AG04449 (cell line): Measurements from ENCODE around the gene PDSS2.

Experiments used
- CTCF ChIA-PET: fragments of 350-600 bp; formaldehyde crosslinking; extraction: SDS; loops from one replicate; lab custom pipeline; 2021; ENCODE audit warnings: antibody characterized with exemption; lab: Yijun Ruan, JAX
- POLR2A ChIA-PET: fragments of 400-600, 350-600 bp; formaldehyde crosslinking; extraction: SDS; loops from one replicate; lab custom pipeline; 2020; ENCODE audit warnings: antibody characterized with exemption, inconsistent platforms; lab: Yijun Ruan, JAX
- DNase-seq: peaks from one replicate; pipeline ENCODE4 v3.0.0-alpha.2; 2010; ENCODE audit warnings: low read depth, low spot score
- H3K4me3 ChIP-seq: 2 replicates; pipeline ENCODE4 v1.5.1; 2011; ENCODE audit warnings: low read depth, mild to moderate bottlenecking, control low read depth, low read length
- TF ChIP-seq, protein P1 (sequence below): IDR thresholded peaks from one replicate; pipeline ENCODE4 v1.5.1; 2011; ENCODE audit warnings: mild to moderate bottlenecking, moderate library complexity, low read length, control low read depth, inconsistent platforms; ENCODE audit not compliant: insufficient read depth; ENCODE audit errors: missing control alignments

The PDSS2 gene, protein sequence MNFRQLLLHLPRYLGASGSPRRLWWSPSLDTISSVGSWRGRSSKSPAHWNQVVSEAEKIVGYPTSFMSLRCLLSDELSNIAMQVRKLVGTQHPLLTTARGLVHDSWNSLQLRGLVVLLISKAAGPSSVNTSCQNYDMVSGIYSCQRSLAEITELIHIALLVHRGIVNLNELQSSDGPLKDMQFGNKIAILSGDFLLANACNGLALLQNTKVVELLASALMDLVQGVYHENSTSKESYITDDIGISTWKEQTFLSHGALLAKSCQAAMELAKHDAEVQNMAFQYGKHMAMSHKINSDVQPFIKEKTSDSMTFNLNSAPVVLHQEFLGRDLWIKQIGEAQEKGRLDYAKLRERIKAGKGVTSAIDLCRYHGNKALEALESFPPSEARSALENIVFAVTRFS

DNA sequence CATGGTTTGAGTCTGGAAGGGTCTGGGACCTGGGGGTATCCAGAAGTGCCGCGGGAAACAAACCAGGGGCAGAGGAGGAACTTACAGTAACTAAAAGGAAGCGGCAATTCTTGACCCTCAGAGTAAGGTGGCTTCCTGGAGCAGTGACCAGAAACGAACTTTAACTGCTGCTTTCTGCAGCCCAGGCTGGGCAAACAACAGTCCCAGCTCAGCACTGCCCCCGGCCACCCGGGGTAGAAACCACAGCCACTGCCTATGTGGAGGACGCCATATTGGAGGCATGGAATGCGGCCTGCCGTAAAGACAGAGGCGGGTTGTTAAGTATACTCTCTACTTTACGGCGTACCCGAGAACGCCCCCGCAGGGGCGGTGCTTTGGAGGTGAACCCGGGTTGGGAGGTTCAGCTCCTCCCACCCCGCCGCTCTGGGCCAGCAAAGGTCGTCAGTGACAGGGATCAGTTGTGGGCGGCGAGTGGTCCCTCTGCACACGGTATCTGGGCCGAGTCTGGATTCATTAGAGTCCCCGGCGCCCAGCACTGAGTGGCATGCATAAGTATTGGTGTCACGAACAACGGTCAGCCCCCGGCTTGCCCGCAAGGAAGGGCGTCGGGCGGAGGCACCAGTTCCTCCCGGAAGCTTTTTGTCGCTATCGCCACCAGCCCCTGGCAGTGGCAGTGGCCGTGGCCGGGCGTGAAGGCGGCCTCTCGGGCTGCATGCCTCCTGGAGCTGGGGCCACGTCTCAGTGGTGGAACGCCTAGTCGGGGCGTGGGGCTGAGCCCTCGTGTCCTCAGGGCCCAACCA is at the start of gene PDSS2:
Gene PDSS2, minus strand, starts transcription at position 282 of the 800 bp plus-strand sequence. Its CDS starts 279 bp downstream, at position 3.
- ChIA-PET CTCF (interaction anchor here (0.6 to 2.1 kb wide), 16 partner anchors 9 to 431 kb away, joined by 3 to 25 read pairs (median 4); no protein-coding TSS in a partner anchor), POLR2A (interaction anchor here (0.5 to 1.9 kb wide), 5 partner anchors 9 to 47 kb away, joined by 3 to 9 read pairs (median 4); partner anchors contain the start of gene SOBP)
- TF ChIP-seq, protein P1, sequence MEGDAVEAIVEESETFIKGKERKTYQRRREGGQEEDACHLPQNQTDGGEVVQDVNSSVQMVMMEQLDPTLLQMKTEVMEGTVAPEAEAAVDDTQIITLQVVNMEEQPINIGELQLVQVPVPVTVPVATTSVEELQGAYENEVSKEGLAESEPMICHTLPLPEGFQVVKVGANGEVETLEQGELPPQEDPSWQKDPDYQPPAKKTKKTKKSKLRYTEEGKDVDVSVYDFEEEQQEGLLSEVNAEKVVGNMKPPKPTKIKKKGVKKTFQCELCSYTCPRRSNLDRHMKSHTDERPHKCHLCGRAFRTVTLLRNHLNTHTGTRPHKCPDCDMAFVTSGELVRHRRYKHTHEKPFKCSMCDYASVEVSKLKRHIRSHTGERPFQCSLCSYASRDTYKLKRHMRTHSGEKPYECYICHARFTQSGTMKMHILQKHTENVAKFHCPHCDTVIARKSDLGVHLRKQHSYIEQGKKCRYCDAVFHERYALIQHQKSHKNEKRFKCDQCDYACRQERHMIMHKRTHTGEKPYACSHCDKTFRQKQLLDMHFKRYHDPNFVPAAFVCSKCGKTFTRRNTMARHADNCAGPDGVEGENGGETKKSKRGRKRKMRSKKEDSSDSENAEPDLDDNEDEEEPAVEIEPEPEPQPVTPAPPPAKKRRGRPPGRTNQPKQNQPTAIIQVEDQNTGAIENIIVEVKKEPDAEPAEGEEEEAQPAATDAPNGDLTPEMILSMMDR: peak; percentile 69

DNA sequence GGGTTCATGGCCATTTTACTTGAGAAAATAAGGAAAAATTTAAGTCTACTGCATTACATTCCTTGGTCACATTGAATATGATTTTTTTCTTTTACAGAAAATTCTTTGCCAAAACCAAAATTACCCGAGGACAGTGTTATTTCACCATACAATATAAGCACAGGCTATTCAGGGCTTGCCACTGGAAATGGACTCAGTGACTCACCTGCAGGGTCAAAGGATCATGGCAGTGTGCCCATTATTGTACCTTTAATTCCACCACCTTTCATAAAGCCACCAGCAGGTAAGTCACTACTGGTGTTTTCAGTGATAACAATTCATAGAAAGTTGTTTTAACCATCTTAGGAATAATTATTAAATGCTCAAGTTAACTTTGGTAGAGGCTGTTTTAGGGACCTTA is 46.8 kb upstream of the PDSS2 start:
- ChIA-PET CTCF (interaction anchor here (2.1 kb wide), 1 partner anchor 13 kb away, joined by 4 read pairs; no protein-coding TSS in a partner anchor), POLR2A (interaction anchor here (0.7 kb wide), 1 partner anchor 47 kb away, joined by 4 read pairs; the partner anchor contains the start of gene PDSS2)
- DNase-seq: no peak
- no peak overlapping the region for H3K4me3 ChIP-seq
- TF ChIP-seq, protein P1: no peak

More for the DNA sequence above, at the start of gene PDSS2:
- peak within 1 kb of the TSS; percentile 96 for H3K4me3 ChIP-seq
- peak; percentile 75 for DNase-seq

DNA sequence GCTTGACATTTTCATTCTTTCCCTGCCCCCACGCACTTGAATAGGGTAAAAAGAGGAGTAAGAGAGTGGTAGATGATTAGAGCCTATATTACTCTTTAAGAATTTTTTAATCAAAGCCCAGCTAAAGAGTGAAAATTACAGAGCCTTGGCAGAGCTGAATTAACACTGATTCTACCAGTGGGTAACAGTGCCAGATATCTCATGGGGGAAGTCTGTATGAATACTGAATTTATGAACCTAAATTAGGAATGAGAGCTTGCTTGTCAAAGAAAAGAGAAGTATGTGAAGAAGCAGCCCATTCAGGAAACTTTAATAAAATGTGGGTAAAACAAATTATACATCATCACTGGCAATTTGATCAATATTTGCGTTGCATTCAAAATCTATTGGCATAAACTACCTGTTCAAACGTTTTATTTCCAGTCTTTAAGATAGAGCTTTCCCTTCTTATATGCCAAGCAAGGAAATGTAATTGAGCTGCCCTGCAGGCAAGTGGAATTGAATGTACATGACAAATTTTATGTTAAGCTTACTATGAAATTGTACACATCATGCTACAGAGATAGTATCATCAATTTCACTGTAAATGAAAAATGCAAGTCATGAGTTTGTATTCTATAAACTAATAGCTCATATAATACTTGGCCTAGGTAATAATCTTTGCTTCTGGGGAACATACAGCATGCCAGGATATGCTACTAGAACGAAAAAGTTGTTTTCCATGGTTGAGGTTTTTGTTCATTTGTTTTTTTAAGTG is 45.1 kb upstream of the PDSS2 start:
- TF ChIP-seq, protein P1: no peak
- H3K4me3 ChIP-seq: no peak overlapping the region
- ChIA-PET POLR2A (no interaction called here), CTCF (interaction anchor here (0.7 to 2.1 kb wide), 3 partner anchors 12 to 186 kb away, joined by 3 to 4 read pairs (median 3); no protein-coding TSS in a partner anchor)
- no peak for DNase-seq

DNA sequence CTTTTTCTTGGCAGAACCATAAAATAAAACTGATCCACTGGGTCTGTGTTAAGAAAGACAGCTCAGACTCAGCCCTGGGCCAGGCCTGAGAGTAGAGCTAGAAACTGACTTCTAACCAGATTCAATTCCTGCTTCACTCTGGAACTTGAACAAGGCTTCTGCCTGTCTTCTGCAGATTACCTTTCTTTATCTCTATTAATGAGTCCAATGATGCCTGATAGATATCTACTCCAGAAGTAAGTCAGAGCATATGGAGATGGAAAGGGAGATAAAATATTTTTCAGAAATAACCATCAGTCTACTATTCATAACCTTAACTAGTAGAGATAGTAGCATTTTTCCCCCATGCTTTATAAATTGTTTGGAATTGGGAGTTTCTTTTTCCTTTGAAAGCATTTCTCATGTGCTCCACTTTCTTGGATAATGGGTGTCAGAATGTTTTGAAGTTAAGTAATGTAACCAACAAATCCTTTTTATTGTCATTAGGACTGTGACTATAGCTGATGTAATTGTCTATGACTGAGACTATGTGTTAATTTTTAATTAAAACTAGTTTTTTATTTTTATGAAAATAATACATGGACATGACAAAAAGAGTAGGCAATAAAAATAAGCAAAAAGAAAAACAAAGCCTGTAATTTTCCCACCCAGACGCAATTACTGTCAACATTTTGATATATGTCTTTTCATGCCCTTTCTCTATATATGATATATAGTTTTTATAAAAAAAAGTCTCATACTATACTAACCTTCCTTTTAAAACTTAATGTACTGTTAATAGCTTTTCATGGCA is 37.7 kb upstream of the PDSS2 start:
- CTCF ChIA-PET: interaction anchor here (1.3 kb wide), 1 partner anchor 36 kb away, joined by 3 read pairs; no protein-coding TSS in a partner anchor
- POLR2A ChIA-PET: no interaction called here

DNA sequence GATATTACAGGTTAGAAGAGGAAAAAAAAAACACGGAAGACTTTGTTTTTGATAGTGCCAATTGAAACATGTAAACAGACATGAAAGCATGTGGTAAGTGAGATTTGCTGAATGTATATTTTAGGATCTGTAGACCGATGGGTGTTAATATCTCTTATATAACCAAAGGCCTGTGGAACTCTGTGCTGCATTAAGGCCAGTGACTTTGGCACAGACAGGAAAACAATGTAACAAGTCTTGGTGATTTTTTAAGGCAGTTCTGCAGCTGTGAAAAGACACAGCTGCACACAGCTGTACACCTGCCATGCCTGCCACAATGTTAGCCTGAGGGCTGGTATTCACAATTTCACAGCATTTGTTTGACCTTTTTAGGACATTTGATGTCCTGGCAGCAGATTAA is 36.6 kb upstream of the PDSS2 start:
- ChIA-PET CTCF (no interaction called here), POLR2A (no interaction called here)
- TF ChIP-seq, protein P1: no peak
- DNase-seq: no peak
- no peak overlapping the region for H3K4me3 ChIP-seq

More for the DNA sequence above, 37.7 kb upstream of the PDSS2 start:
- no peak for DNase-seq
- TF ChIP-seq, protein P1: no peak
- H3K4me3 ChIP-seq: no peak overlapping the region
